Osteoblast (primary cell): ENCODE measurements around the gene TAS2R46. TPM values are rescaled to one million over a fixed set of nuclear protein-coding genes. Genes with fewer than 3 reads are reported as not detected.
A peak's percentile ranks its signal among the peaks of the same experiment; 100 is the strongest.

Experiments used
- DNase-seq: peaks from one replicate; pipeline ENCODE4 v3.0.0; 2011; ENCODE audit warnings: low spot score, mixed read lengths; ENCODE audit not compliant: insufficient read length; ENCODE audit errors: missing footprints
- H2AFZ ChIP-seq: 2 replicates; pipeline ENCODE4 v1.6.0; 2011; ENCODE audit warnings: mild to moderate bottlenecking, low read length
- H3K27ac ChIP-seq: 2 replicates; pipeline ENCODE4 v1.5.1; 2011; ENCODE audit warnings: mild to moderate bottlenecking, low read depth, low read length, moderate library complexity
- H3K27me3 ChIP-seq: 2 replicates; pipeline ENCODE4 v1.6.0; 2012; ENCODE audit warnings: mild to moderate bottlenecking, control low read depth, inconsistent platforms, low read length, moderate library complexity; ENCODE audit not compliant: insufficient read depth
- H3K36me3 ChIP-seq: 2 replicates; pipeline ENCODE4 v1.5.1; 2011; ENCODE audit warnings: mild to moderate bottlenecking, low read length, control low read depth, moderate library complexity; ENCODE audit not compliant: insufficient read depth
- H3K4me1 ChIP-seq: 2 replicates; pipeline ENCODE4 v1.5.1; 2011; ENCODE audit warnings: mild to moderate bottlenecking, low read length, control low read depth, moderate library complexity; ENCODE audit not compliant: insufficient read depth
- H3K4me2 ChIP-seq: 2 replicates; pipeline ENCODE4 v1.6.0; 2011; ENCODE audit warnings: mild to moderate bottlenecking, low read length; ENCODE audit not compliant: insufficient read depth
- H3K4me3 ChIP-seq: fragments of 200-600 bp; sonication (generic); 3 replicates; pipeline ENCODE4 v1.5.1; 2012; ENCODE audit warnings: mild to moderate bottlenecking, low read length, inconsistent platforms; ENCODE audit not compliant: insufficient read depth
- H3K79me2 ChIP-seq: 2 replicates; pipeline ENCODE4 v1.6.0; 2012; ENCODE audit warnings: mild to moderate bottlenecking, low read length, control low read depth, inconsistent platforms; ENCODE audit not compliant: insufficient read depth
- H3K9me3 ChIP-seq: 2 replicates; pipeline ENCODE4 v1.5.1; 2011; ENCODE audit warnings: low read depth, low read length, control low read depth
- H4K20me1 ChIP-seq: 2 replicates; pipeline ENCODE4 v1.6.0; 2012; ENCODE audit warnings: mild to moderate bottlenecking, low read length, control low read depth; ENCODE audit not compliant: insufficient read depth
- total RNA-seq: library from RNA; depleted of rRNA; stranded (reverse); fragments of >200 nt; gene quantifications from 2 replicates; pipeline ENCODE4 v1.2.3, GENCODE V29; 2012
- TF ChIP-seq, protein P1 (sequence below): IDR thresholded peaks from 2 replicates; pipeline ENCODE4 v1.5.1; 2011; ENCODE audit warnings: mild to moderate bottlenecking, low read depth, low read length, moderate library complexity; ENCODE audit errors: extremely low read depth

Gene TAS2R46
- total RNA-seq, 1 donor: 5.4 TPM

GRCh38 chr12:11026118-11026517, 36.0 kb downstream of the TAS2R46 start:
- Histone ChIP-seq H3K27me3 (no peaks in the 10 kb centered on the region), H3K4me2 (no peak overlapping the region), H3K79me2 (no peaks in the 10 kb centered on the region), H3K9me3 (no peaks in the 10 kb centered on the region), H3K36me3 (no peaks in the 10 kb centered on the region), H3K27ac (no peak overlapping the region), H3K4me3 (no peak overlapping the region), H4K20me1 (no peaks in the 10 kb centered on the region), H3K4me1 (no peaks in the 10 kb centered on the region), H2AFZ (no peak overlapping the region)
- no peak for DNase-seq
- TF ChIP-seq, protein P1, sequence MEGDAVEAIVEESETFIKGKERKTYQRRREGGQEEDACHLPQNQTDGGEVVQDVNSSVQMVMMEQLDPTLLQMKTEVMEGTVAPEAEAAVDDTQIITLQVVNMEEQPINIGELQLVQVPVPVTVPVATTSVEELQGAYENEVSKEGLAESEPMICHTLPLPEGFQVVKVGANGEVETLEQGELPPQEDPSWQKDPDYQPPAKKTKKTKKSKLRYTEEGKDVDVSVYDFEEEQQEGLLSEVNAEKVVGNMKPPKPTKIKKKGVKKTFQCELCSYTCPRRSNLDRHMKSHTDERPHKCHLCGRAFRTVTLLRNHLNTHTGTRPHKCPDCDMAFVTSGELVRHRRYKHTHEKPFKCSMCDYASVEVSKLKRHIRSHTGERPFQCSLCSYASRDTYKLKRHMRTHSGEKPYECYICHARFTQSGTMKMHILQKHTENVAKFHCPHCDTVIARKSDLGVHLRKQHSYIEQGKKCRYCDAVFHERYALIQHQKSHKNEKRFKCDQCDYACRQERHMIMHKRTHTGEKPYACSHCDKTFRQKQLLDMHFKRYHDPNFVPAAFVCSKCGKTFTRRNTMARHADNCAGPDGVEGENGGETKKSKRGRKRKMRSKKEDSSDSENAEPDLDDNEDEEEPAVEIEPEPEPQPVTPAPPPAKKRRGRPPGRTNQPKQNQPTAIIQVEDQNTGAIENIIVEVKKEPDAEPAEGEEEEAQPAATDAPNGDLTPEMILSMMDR: peak; percentile 18

DNA sequence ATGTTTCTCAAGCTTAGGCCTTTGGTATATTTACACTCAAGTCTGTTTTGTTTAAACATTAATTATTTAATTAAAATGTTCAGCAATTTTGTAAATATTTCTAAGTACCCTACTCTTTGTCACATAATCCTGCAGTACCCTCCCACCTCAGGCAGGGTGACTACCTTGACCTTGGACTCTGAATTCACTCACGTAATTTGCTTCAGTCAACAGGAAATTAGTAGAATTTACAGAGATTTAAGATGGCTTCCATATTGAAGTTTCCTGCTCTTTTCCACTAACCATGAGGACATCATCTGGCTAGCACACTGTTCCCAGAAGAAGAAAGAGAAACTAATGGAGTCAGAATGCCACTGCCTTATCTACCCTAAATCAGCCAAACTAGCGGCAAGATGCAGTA, 38.7 kb downstream of the TAS2R46 start:
- no peak overlapping the region for H3K27ac ChIP-seq
- no peaks in the 10 kb centered on the region for H4K20me1 ChIP-seq
- no peaks in the 10 kb centered on the region for H3K4me1 ChIP-seq
- H3K36me3 ChIP-seq: no peaks in the 10 kb centered on the region
- H3K4me2 ChIP-seq: no peak overlapping the region
- H3K27me3 ChIP-seq: no peaks in the 10 kb centered on the region
- TF ChIP-seq, protein P1: no peak
- H3K4me3 ChIP-seq: no peak overlapping the region
- H3K79me2 ChIP-seq: no peaks in the 10 kb centered on the region
- no peak for DNase-seq
- no peaks in the 10 kb centered on the region for H3K9me3 ChIP-seq
- H2AFZ ChIP-seq: no peak overlapping the region

DNA sequence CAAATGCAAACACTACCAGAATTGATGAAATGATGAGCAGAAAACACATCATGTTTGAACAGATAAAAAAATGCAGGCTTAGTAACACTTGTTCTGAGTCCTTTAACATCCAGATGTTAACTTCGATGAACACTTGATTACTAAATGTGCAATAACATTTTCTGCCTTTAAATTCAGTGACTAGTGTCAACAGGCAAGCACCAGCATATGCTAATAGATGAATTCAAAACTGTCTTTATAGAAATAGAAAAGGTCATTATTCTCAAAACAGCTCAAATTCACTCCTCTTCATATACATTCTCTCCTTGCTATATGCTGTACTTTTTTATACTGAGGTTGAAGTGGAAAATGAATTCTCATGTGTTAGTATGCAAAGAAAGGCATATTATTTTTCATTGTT, 39.6 kb downstream of the TAS2R46 start, which contains the start of gene TAS2R19:
TAS2R19 (minus strand) TSS at position 101 of the 400 bp plus-strand sequence; CDS start at position 52, 49 bp downstream.
- H3K27me3 ChIP-seq: no peaks in the 10 kb centered on the region
- no peaks in the 10 kb centered on the region for H3K79me2 ChIP-seq
- H4K20me1 ChIP-seq: no peaks in the 10 kb centered on the region
- H3K36me3 ChIP-seq: no peaks in the 10 kb centered on the region
- H3K4me3 ChIP-seq: no peak within 1 kb of the TSS
- no peak within 1 kb of the TSS for H3K4me2 ChIP-seq
- no peaks in the 10 kb centered on the region for H3K4me1 ChIP-seq
- no peak for DNase-seq
- TF ChIP-seq, protein P1: no peak
- H3K27ac ChIP-seq: no peak within 1 kb of the TSS
- no peaks in the 10 kb centered on the region for H3K9me3 ChIP-seq
- no peak within 1 kb of the TSS for H2AFZ ChIP-seq

DNA sequence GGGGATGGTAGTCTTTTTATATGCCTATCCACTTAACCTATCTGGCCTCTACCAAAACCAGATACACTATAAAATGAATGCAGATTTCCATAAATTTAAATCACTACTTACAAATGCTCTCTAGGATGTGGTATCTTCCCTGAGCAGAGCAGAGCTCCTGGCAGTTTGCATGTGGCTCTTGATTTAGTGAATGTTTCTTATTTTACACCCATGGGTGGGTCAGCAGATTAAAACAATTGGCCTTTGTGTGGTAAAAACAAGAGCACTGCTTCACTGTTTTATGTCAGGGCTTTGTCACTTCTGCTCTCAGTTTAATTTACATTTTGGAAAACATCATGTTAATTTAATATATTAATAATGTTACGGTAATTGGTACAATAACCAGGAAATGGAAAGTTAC, 45.2 kb downstream of the TAS2R46 start:
- TF ChIP-seq, protein P1: no peak
- H3K4me3 ChIP-seq: no peak overlapping the region
- H3K36me3 ChIP-seq: no peaks in the 10 kb centered on the region
- H3K4me2 ChIP-seq: no peak overlapping the region
- H2AFZ ChIP-seq: no peak overlapping the region
- DNase-seq: no peak
- H3K27me3 ChIP-seq: no peaks in the 10 kb centered on the region
- H3K9me3 ChIP-seq: no peaks in the 10 kb centered on the region
- H3K27ac ChIP-seq: no peak overlapping the region
- H4K20me1 ChIP-seq: no peaks in the 10 kb centered on the region
- H3K4me1 ChIP-seq: no peaks in the 10 kb centered on the region
- H3K79me2 ChIP-seq: no peaks in the 10 kb centered on the region
